Myocyte (in vitro differentiated cells): Measurements from ENCODE around the gene CCDC158. TPM values are rescaled to one million over a fixed set of nuclear protein-coding genes. Genes with fewer than 3 reads are reported as not detected.

Source experiments
- total RNA-seq: library from RNA; depleted of rRNA; stranded (reverse); fragments of >200 nt; gene quantifications from 2 replicates; pipeline ENCODE4 v1.2.3, GENCODE V29; 2014

The CCDC158 gene
- total RNA-seq, 1 donor from 2014 or later = not detected

Other genes starting within 250 kb of the CCDC158 start
- gene SCARB2, start 207.3 kb downstream of the CCDC158 start, total RNA-seq = 208 and 216 TPM in 2 replicates
- 0.13 and 0.21 TPM in 2 replicates for gene FAM47E, start 169.4 kb downstream of the CCDC158 start, total RNA-seq
- gene STBD1, start 114.4 kb downstream of the CCDC158 start, total RNA-seq = 12.5 and 15.8 TPM in 2 replicates
- 2.7 and 3.5 TPM in 2 replicates for gene SHROOM3, start 14.1 kb upstream of the CCDC158 start, total RNA-seq